Calu3 (cell line): Measurements from ENCODE around the gene GLIPR1L2. TPM values are rescaled to one million over a fixed set of nuclear protein-coding genes. Genes with fewer than 3 reads are reported as not detected.

Experiments
- BruUV-seq: library from RNA; stranded (reverse); fragments of 400-500 nt; replicated peaks from 2 replicates; lab custom pipeline; 2021; lab: Mats Ljungman, UMichigan
- CTCF ChIA-PET: fragments of 300-600 bp; sonication (Branson Sonifier 250); formaldehyde crosslinking; loops from one replicate; lab custom pipeline; 2022; ENCODE audit warnings: antibody characterized with exemption; lab: Charles Lee
- DNase-seq: peaks from one replicate; pipeline ENCODE4 v3.0.0; 2022
- H3K27ac Mint-ChIP-seq: one replicate; pipeline ENCODE4 v1.8.0; 2022; ENCODE audit warnings: mixed read lengths; ENCODE audit not compliant: unreplicated experiment
- H3K27me3 Mint-ChIP-seq: one replicate; pipeline ENCODE4 v1.8.0; 2022; ENCODE audit warnings: mixed read lengths; ENCODE audit not compliant: unreplicated experiment
- H3K36me3 Mint-ChIP-seq: one replicate; pipeline ENCODE4 v1.8.0; 2022; ENCODE audit warnings: mild to moderate bottlenecking, moderate library complexity, mixed read lengths; ENCODE audit not compliant: insufficient read depth, unreplicated experiment
- H3K4me1 Mint-ChIP-seq: one replicate; pipeline ENCODE4 v1.8.0; 2022; ENCODE audit warnings: mild to moderate bottlenecking, low read depth, mixed read lengths; ENCODE audit not compliant: unreplicated experiment
- H3K4me3 Mint-ChIP-seq: one replicate; pipeline ENCODE4 v1.8.0; 2022; ENCODE audit warnings: mild to moderate bottlenecking, low read depth, moderate library complexity, mixed read lengths; ENCODE audit not compliant: unreplicated experiment
- H3K9me3 Mint-ChIP-seq: one replicate; pipeline ENCODE4 v1.8.0; 2022; ENCODE audit warnings: low read depth, mixed read lengths; ENCODE audit not compliant: unreplicated experiment
- intact Hi-C: fragments of 100-400 bp; cut with micrococcal nuclease; formaldehyde crosslinking; loops from one replicate; pipeline ENCODE4 v1.10.0; 2022; ENCODE audit not compliant: unreplicated experiment
- total RNA-seq: library from RNA; stranded (reverse); gene quantifications from 2 replicates; pipeline ENCODE4 v1.2.3, GENCODE V29; 2022
- TF ChIP-seq, protein P1 (sequence below): fragments of 200-600 bp; IDR thresholded peaks from one replicate; pipeline ENCODE4 v1.8.0; 2022; ENCODE audit warnings: antibody characterized with exemption; ENCODE audit not compliant: unreplicated experiment

The GLIPR1L2 gene
- total RNA-seq, 1 experiment from 2014 or later, result 0.76 TPM

- Mint-ChIP-seq H3K27me3 (no peaks in the 10 kb centered on the region), H3K9me3 (no peaks in the 10 kb centered on the region), H3K4me3 (no peak overlapping the region), H3K36me3 (no peaks in the 10 kb centered on the region), H3K4me1 (peaks cover 7% of the 10 kb centered on the region), H3K27ac (no peak overlapping the region)
- no TSS peak for BruUV-seq
- CTCF ChIA-PET, result no interaction called here
- intact Hi-C loops, result no loop called here
- no peak for DNase-seq
- TF ChIP-seq, protein P1, sequence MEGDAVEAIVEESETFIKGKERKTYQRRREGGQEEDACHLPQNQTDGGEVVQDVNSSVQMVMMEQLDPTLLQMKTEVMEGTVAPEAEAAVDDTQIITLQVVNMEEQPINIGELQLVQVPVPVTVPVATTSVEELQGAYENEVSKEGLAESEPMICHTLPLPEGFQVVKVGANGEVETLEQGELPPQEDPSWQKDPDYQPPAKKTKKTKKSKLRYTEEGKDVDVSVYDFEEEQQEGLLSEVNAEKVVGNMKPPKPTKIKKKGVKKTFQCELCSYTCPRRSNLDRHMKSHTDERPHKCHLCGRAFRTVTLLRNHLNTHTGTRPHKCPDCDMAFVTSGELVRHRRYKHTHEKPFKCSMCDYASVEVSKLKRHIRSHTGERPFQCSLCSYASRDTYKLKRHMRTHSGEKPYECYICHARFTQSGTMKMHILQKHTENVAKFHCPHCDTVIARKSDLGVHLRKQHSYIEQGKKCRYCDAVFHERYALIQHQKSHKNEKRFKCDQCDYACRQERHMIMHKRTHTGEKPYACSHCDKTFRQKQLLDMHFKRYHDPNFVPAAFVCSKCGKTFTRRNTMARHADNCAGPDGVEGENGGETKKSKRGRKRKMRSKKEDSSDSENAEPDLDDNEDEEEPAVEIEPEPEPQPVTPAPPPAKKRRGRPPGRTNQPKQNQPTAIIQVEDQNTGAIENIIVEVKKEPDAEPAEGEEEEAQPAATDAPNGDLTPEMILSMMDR, result no peak
Observed at GRCh38 chr12:75361408-75361807, 29.5 kb upstream of the GLIPR1L2 start.

- peaks cover 10% of the 10 kb centered on the region for H3K4me1 Mint-ChIP-seq
Observed at GRCh38 chr12:75364919-75365318, 26.0 kb upstream of the GLIPR1L2 start.

DNA sequence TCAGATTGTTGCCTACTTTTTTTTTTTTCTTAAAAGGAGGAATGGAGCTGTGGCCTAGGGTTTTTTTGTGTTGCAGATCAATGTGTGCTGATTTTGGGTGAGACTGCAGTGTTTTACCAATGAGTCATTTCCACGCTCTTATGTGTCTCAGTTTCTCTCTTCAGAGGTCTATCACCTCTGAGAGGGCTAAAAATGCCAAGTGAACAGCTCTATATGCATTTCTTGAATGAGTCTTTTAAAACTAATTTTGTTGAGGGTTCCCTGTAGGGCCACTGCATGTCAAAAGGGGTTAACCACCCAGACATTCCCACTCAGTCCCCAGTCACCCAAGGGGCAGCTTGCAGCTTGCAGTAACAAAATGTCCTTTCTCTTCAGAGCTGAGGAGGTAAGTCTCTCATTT lies 24.3 kb upstream of the GLIPR1L2 start:
- TF ChIP-seq, protein P1, result no peak
- intact Hi-C loops, result no loop called here
- no TSS peak for BruUV-seq
- Mint-ChIP-seq H3K4me1 (peaks cover 10% of the 10 kb centered on the region), H3K36me3 (no peaks in the 10 kb centered on the region), H3K4me3 (no peak overlapping the region), H3K27ac (no peak overlapping the region), H3K27me3 (no peaks in the 10 kb centered on the region), H3K9me3 (no peaks in the 10 kb centered on the region)
- CTCF ChIA-PET, result no interaction called here
- no peak for DNase-seq

More at GRCh38 chr12:75364919-75365318, 26.0 kb upstream of the GLIPR1L2 start:
- CTCF ChIA-PET, result no interaction called here
- no peak overlapping the region for H3K27ac Mint-ChIP-seq
- no TSS peak for BruUV-seq
- no peaks in the 10 kb centered on the region for H3K9me3 Mint-ChIP-seq
- TF ChIP-seq, protein P1, result no peak
- H3K27me3 Mint-ChIP-seq, result no peaks in the 10 kb centered on the region
- DNase-seq, result no peak
- intact Hi-C loops, result no loop called here
- no peaks in the 10 kb centered on the region for H3K36me3 Mint-ChIP-seq
- no peak overlapping the region for H3K4me3 Mint-ChIP-seq

DNA sequence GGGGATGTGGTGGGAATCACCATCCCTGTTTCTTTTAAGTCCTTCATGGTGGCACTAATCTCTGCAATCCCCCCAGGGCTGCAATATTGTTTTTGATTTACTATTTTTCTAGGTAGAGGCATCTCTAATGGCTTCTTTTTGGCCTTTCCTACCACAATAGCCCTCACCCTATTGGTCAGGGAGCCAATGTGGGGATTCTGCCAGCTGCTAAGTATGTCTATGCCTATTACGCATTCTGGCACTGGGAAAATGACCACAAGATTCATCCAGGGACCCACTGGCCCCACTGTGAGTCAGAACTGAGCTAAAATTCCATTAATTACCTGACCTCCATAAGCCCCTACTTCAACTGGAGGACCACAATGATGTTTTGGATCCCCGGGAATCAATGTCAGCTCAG lies 15.9 kb upstream of the GLIPR1L2 start:
- H3K36me3 Mint-ChIP-seq, result no peaks in the 10 kb centered on the region
- no peak overlapping the region for H3K27ac Mint-ChIP-seq
- no peak for DNase-seq
- H3K27me3 Mint-ChIP-seq, result no peaks in the 10 kb centered on the region
- H3K9me3 Mint-ChIP-seq, result peaks cover 2% of the 10 kb centered on the region
- no TSS peak for BruUV-seq
- TF ChIP-seq, protein P1, result no peak
- H3K4me3 Mint-ChIP-seq, result no peak overlapping the region
- no peaks in the 10 kb centered on the region for H3K4me1 Mint-ChIP-seq
- CTCF ChIA-PET, result no interaction called here
- intact Hi-C loops, result no loop called here
